SK-N-MC (cell line): Measurements from ENCODE around the gene IMP4.

ENCODE experiments used
- DNase-seq: peaks from one replicate; pipeline ENCODE4 v3.0.0-alpha.2; 2011; ENCODE audit warnings: low read depth, low spot score
- H3K27ac ChIP-seq: fragments of 200-600 bp; sonication (generic); 2 replicates; pipeline ENCODE4 v1.5.1; 2016; ENCODE audit warnings: mixed run types
- H3K36me3 ChIP-seq: fragments of 200-600 bp; sonication (generic); 2 replicates; pipeline ENCODE4 v1.6.1; 2017; ENCODE audit warnings: antibody characterized with exemption, low read length, mixed read lengths; ENCODE audit not compliant: insufficient read depth
- H3K4me3 ChIP-seq: fragments of 200-600 bp; sonication (generic); 2 replicates; pipeline ENCODE4 v1.5.1; 2016
- H3K9ac ChIP-seq: fragments of 200-600 bp; sonication (generic); 2 replicates; pipeline ENCODE4 v1.8.0; 2017; ENCODE audit warnings: mixed run types, mixed read lengths; ENCODE audit not compliant: insufficient read length
- H3K9me3 ChIP-seq: fragments of 200-600 bp; sonication (generic); 2 replicates; pipeline ENCODE4 v1.6.1; 2017; ENCODE audit warnings: low read depth, mild to moderate bottlenecking, antibody characterized with exemption, low read length, moderate library complexity, mixed read lengths
- EZH2 ChIP-seq: fragments of 200-600 bp; sonication (generic); IDR thresholded peaks from one replicate; pipeline ENCODE4 v1.6.1; 2017; ENCODE audit warnings: antibody characterized with exemption
- FOXP2 ChIP-seq: optimal IDR thresholded peaks from 2 replicates; pipeline ENCODE3; 2011; ENCODE audit warnings: mild to moderate bottlenecking, moderate library complexity; ENCODE audit not compliant: insufficient read depth; ENCODE audit errors: extremely low read length, control extremely low read depth
- POLR2AphosphoS5 ChIP-seq: IDR thresholded peaks from 2 replicates; pipeline ENCODE4 v1.6.1; 2012; ENCODE audit warnings: mild to moderate bottlenecking, low read depth, low read length, borderline replicate concordance

The IMP4 gene

DNA sequence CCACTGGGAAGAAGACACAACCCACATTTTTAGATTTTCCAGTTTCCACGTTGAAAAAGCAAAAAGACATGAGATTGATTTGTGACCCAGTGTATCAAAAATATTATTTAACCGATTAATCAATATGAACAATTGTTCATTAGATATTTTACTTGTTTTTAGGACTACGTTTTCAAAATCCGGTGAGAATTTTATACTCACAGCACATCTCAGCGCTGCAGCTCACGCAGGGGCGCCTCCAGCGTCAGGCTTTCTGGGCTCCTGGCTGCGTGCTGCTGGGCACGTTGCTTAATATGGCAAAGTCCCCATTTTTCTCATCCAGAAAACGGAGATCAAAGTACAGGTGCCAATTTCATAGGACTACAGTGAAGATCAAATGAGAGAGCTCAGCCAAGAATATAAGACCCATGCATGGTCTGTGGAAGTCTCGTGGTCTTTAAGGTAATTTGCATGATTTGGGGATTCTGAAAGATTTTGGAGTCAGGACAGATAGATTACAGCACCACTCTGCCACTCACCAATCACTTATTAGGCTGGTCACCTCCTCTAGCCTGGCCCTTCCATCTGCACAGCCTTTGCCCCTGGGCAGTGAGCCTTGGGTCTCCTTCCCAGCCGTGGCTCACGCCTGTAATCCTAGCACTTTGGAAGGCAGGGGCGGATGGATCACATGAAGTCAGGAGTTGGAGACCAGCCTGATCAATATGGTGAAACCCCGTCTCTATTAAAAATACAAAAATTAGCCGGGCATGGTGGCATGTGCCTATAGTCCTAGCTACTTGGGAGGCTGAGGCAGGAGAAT, 49.4 kb downstream of the IMP4 start:
- H3K27ac ChIP-seq = no peak overlapping the region
- DNase-seq = no peak
- no peaks in the 10 kb centered on the region for H3K9me3 ChIP-seq
- peak overlapping the region; percentile 66 for H3K4me3 ChIP-seq
- TF ChIP-seq POLR2AphosphoS5 (no peak), EZH2 (no peak), FOXP2 (no peak)
- H3K9ac ChIP-seq = no peak overlapping the region
- H3K36me3 ChIP-seq = no peaks in the 10 kb centered on the region

DNA sequence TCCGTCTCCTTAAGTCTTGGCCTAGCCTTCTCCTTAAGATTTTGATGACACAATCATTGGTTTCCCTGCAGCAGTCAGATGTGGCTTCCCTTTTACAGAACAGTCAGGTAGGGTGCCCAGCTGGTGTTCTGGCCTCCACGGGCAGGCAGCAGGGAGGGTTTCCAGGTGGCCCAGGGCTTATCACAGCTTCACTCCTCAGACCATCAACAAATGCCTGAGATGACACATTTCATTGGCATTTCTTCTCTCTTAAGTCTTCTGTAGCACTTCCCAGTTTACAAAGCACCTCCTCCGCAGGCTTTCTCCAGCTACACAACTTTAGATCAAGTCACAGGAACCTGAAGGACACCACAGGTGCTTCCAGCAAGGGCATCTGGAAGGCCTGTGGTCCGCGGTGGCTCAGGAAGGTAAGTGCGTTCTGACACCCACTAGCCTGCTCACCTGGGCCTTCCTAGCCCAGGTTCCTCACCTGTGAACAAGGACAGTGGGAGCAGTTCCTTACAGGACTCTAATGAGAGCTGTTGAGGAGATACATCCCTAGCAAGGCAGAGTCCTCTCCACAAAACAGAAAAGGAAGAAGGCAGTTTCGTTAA, 50.7 kb downstream of the IMP4 start:
- no peak overlapping the region for H3K9ac ChIP-seq
- TF ChIP-seq POLR2AphosphoS5 = no peak
- TF ChIP-seq FOXP2 = no peak
- TF ChIP-seq EZH2 = no peak
- H3K9me3 ChIP-seq = no peaks in the 10 kb centered on the region
- H3K27ac ChIP-seq = no peak overlapping the region
- DNase-seq = no peak
- H3K36me3 ChIP-seq = no peaks in the 10 kb centered on the region
- no peak overlapping the region for H3K4me3 ChIP-seq
